Spinal cord (tissue), 10 donors: Measurements from ENCODE around the gene PACRG. TPM values are rescaled to one million over a fixed set of nuclear protein-coding genes. Genes with fewer than 3 reads are reported as not detected.

Source experiments
- DNase-seq, 6 donors: peaks; one replicate each; pipeline versions ENCODE4 v3.0.0 to v3.0.0-alpha.2; 2013 to 2015; ENCODE audit warnings: low spot score in 6 of 6, low read depth in 4 of 6
- H3K27ac ChIP-seq: one replicate; pipeline ENCODE4 v1.5.1; 2013; ENCODE audit warnings: low read depth, low read length, control low read depth
- H3K27me3 ChIP-seq: one replicate; pipeline ENCODE4 v1.6.1; 2013; ENCODE audit warnings: low read length; ENCODE audit not compliant: control insufficient read depth, insufficient read depth
- H3K36me3 ChIP-seq: one replicate; pipeline ENCODE4 v1.6.1; 2013; ENCODE audit warnings: low read length; ENCODE audit not compliant: control insufficient read depth, insufficient read depth
- H3K4me1 ChIP-seq: one replicate; pipeline ENCODE4 v1.6.1; 2013; ENCODE audit warnings: low read length; ENCODE audit not compliant: control insufficient read depth, insufficient read depth
- H3K4me3 ChIP-seq: one replicate; pipeline ENCODE4 v1.5.1; 2013; ENCODE audit warnings: low read depth, low read length, control low read depth
- H3K9me3 ChIP-seq: one replicate; pipeline ENCODE4 v1.6.1; 2013; ENCODE audit warnings: low read length; ENCODE audit not compliant: control insufficient read depth, insufficient read depth
- WGBS: methylation state at CpG from one replicate; pipeline ENCODE4 v1.1.5; 2013; ENCODE audit warnings: missing lambda C conversion rate; ENCODE audit not compliant: insufficient coverage; 5-methylcytosine and 5-hydroxymethylcytosine counted together
- polyA plus RNA-seq, 2 donors: library from polyadenylated mRNA; unstranded; fragments of 120-200 nt; gene quantifications; one replicate each; pipeline ENCODE4 v1.2.1, GENCODE V29; 2013; ENCODE audit not compliant: insufficient read length in 2 of 2
- total RNA-seq, 2 donors: library from RNA; depleted of rRNA in 1 of 2; stranded (reverse); fragments of 120-200 nt in 1 of 2; fragments of >200 nt in 1 of 2; gene quantifications; one replicate each; pipeline versions ENCODE4 v1.2.3 to v1.2.4, GENCODE V29; 2013 to 2014
- donor health status: healthy.

The PACRG gene
- total and polyA plus RNA-seq, 4 donors, result 9.5 to 21.2 (median 17.8) TPM

- Histone ChIP-seq H3K4me1 (no peaks in the 10 kb centered on the region), H3K27ac (no peak overlapping the region), H3K36me3 (no peaks in the 10 kb centered on the region), H3K27me3 (no peaks in the 10 kb centered on the region), H3K9me3 (no peaks in the 10 kb centered on the region), H3K4me3 (no peak overlapping the region)
- 100% methylated on average over 1 of the region's 6 CpGs for WGBS
- DNase-seq, result no peak
Observed at GRCh38 chr6:163296835-163297519, 569.2 kb downstream of the PACRG start.

- Histone ChIP-seq H3K36me3 (no peaks in the 10 kb centered on the region), H3K4me3 (no peak overlapping the region), H3K27ac (no peak overlapping the region), H3K4me1 (no peaks in the 10 kb centered on the region), H3K9me3 (no peaks in the 10 kb centered on the region), H3K27me3 (no peaks in the 10 kb centered on the region)
- no peak for DNase-seq
- WGBS, result 96% methylated on average over 3 of the region's 5 CpGs
Observed at GRCh38 chr6:163298079-163298830, 570.5 kb downstream of the PACRG start.

DNA sequence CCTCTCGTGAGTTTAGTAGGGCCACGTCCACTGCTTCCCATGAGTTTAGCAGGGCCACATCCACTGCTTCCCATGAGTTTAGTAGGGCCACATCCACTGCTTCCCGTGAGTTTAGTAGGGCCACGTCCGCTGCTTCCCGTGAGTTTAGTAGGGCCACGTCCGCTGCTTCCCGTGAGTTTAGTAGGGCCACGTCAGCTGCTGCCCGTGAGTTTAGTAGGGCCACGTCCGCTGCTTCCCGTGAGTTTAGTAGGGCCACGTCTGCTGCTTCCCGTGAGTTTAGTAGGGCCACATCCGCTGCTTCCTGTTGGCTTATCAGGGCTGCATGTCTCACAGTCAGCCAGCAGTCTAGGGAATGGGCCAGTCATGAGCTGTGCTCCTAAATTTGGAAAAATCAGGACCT is 573.1 kb downstream of the PACRG start:
- no peaks in the 10 kb centered on the region for H3K36me3 ChIP-seq
- H3K4me1 ChIP-seq, result no peaks in the 10 kb centered on the region
- 93% methylated on average over 17 of the region's 17 CpGs for WGBS

DNA sequence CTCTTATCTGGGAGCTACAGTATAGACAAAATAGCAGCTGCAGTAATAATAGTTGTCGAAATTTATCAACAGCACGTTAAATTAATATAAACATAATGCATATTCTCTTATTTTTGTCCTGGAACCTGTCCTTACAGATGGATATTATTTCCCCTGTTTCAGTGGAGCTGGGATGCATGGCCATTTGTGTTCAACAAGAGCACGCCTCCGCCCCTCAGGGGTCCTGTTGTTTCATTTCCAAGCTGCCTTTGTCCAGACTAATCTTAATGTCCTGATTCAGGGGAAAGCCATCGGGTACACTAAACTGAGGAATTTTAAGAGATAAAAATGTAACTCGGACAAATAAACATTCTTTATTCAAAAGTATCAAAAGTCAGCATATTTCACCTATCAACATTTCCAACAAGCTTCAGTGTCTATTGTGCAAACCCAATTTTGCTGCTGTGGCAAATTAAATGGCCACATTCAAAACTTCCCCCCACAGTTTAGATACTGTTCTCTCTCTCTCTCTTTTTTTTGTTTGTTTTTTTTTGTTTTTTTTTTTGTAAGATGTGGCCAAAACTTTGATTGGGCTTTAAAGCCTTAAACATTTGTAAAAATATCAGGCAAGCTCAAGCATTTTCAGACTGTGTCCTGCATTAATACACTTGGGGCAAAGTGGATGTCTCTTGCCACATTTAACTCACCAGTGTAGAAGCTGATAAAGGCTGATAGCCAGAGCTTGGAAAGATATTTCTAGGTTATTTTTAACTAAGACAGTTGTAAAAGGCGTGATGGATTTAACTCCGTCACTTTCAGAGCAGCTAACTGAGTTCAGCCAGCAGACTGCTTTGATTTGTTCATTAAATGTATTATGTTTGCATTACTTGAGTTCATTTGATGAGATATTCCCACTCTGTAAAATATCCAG is 574.2 kb downstream of the PACRG start:
- no peak for DNase-seq
- no peaks in the 10 kb centered on the region for H3K9me3 ChIP-seq
- no peaks in the 10 kb centered on the region for H3K4me1 ChIP-seq
- H3K27me3 ChIP-seq, result no peaks in the 10 kb centered on the region
- H3K27ac ChIP-seq, result peak overlapping the region; percentile 29
- no peak overlapping the region for H3K4me3 ChIP-seq
- WGBS, result 80% methylated on average over 2 of the region's 8 CpGs
- H3K36me3 ChIP-seq, result no peaks in the 10 kb centered on the region

More for the DNA sequence above, 573.1 kb downstream of the PACRG start:
- no peaks in the 10 kb centered on the region for H3K27me3 ChIP-seq
- H3K4me3 ChIP-seq, result no peak overlapping the region
- H3K27ac ChIP-seq, result no peak overlapping the region
- no peak for DNase-seq
- H3K9me3 ChIP-seq, result no peaks in the 10 kb centered on the region

- WGBS, result 83% methylated on average over 1 of the region's 9 CpGs
- Histone ChIP-seq H3K9me3 (no peaks in the 10 kb centered on the region), H3K27ac (no peak overlapping the region), H3K4me1 (no peaks in the 10 kb centered on the region), H3K27me3 (no peaks in the 10 kb centered on the region), H3K36me3 (no peaks in the 10 kb centered on the region), H3K4me3 (no peak overlapping the region)
- DNase-seq, result no peak
Observed at GRCh38 chr6:163302747-163303146, 575.0 kb downstream of the PACRG start.

DNA sequence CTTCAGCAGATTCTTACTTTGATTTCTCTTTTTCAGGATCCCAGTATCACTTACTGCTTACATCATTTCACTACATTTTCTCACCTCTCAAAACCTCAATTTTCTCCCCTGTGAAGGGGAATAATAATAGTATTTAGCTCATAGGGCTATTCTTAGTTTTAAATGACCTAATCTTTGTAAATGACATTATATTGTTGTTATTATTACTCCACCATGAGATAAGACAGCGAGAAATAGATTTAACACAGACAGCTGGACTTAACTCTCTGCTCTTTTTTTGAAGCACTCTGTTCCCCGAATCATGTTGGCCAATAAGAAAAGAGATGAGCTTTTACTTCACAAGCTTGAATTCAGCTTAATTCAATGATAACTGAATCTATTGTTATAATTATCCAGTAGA is 578.2 kb downstream of the PACRG start:
- H3K4me3 ChIP-seq, result no peak overlapping the region
- peaks cover 8% of the 10 kb centered on the region for H3K4me1 ChIP-seq
- no peak for DNase-seq
- no peak overlapping the region for H3K27ac ChIP-seq
- H3K9me3 ChIP-seq, result no peaks in the 10 kb centered on the region
- H3K36me3 ChIP-seq, result no peaks in the 10 kb centered on the region
- H3K27me3 ChIP-seq, result no peaks in the 10 kb centered on the region
- no CpG with 5 or more reads among the region's 2 CpGs for WGBS

DNA sequence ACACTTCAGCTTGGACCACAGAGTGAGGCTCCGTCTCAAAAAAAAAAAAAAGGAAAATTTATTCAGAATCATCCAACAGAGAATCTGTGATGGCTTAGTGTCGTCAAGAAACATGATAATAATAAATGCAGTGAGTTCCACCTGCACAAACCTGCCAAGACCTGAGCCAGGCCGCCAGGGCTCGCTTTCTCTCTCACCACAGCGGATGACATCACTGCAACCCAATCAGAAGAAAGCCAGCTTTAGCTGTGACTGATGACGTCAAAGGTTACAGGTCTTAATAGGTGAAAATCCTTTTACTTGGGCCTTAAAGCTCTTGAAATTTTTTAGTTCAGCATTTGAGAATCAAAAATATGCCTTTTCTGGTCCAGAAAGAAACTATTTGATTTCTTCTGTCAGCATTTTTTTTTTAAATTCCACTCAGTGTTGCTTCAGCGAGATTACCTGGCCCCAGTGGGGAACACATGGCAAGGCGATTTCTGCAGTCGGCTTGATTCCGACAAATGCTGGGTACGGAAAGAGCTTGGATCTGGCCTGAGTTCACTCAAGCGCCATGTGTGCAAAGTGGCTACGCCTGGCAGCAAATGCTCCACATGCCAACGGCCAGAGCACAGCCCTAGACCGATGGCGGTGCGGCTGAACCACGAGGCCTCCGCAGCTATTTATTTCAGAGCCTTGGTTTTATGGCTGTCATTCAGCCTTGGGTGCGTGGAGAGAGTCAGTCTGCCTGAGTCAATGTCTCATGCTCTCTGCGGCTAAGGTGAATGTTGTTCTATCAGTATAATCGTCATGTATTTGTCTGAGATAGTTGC is 581.1 kb downstream of the PACRG start:
- Histone ChIP-seq H3K4me1 (peaks cover 17% of the 10 kb centered on the region), H3K27me3 (no peaks in the 10 kb centered on the region), H3K36me3 (no peaks in the 10 kb centered on the region), H3K9me3 (no peaks in the 10 kb centered on the region), H3K4me3 (no peak overlapping the region), H3K27ac (no peak overlapping the region)
- WGBS, result 98% methylated on average over 16 of the region's 22 CpGs
- DNase-seq, result no peak

DNA sequence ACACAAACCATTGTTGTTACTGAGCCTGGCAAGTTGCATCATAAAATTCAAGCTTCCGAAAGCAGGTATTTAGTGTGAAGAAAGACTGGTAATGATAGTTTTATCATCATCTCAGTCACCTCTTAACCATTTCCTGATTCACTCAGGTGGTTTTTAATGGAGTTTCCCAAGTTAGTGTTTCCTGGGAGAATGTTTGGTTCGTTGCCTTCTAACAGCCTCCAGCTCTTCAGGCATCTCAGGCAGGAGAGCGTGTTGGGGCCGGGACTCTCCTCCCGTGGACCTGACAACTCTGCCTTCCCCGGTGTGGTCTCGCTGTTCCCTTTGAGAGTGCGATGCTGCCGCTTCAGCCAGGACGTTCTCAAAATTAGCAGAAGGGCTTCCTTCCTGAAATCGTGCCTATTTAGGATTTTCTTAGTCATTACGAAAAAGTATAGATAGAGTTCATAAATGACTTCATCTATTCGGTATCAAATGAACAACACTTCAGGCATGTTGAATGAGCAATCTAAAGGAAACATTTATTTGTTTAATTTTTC is 581.8 kb downstream of the PACRG start:
- no peak for DNase-seq
- Histone ChIP-seq H3K27me3 (no peaks in the 10 kb centered on the region), H3K27ac (peak overlapping the region; percentile 55), H3K36me3 (no peaks in the 10 kb centered on the region), H3K4me3 (no peak overlapping the region), H3K4me1 (peaks cover 22% of the 10 kb centered on the region), H3K9me3 (no peaks in the 10 kb centered on the region)
- WGBS, result 86% methylated on average over 10 of the region's 13 CpGs
